Right atrium auricular region (tissue), 2 donors: ENCODE results near the gene KAT7. TPM values are rescaled to one million over a fixed set of nuclear protein-coding genes. Genes with fewer than 3 reads are reported as not detected.

Experiments used
- DNase-seq: peaks from one replicate; pipeline ENCODE4 v3.0.0-alpha.2; 2019; ENCODE audit warnings: low spot score
- H3K27ac ChIP-seq, 2 donors: fragments of 200-600 bp; sonication (generic); 1 replicate in 1 of 2; 2 replicates in 1 of 2; pipeline ENCODE4 v1.5.1; 2016 to 2019
- H3K27me3 ChIP-seq, 2 donors: fragments of 200-600 bp; sonication (generic); one replicate each; pipeline versions ENCODE4 v1.5.1 to v1.6.0; 2017 to 2019
- H3K36me3 ChIP-seq: fragments of 200-600 bp; sonication (generic); one replicate; pipeline ENCODE4 v1.5.1; 2016
- H3K4me1 ChIP-seq, 2 donors: fragments of 200-600 bp; sonication (generic); one replicate each; pipeline versions ENCODE4 v1.5.1 to v1.6.0; 2017 to 2019
- H3K4me3 ChIP-seq, 2 donors: fragments of 200-600 bp; sonication (generic); 1 replicate in 1 of 2; 2 replicates in 1 of 2; pipeline ENCODE4 v1.5.1; 2017 to 2019; ENCODE audit warnings: mild to moderate bottlenecking in 1 of 2, moderate library complexity in 1 of 2
- H3K9me3 ChIP-seq, 2 donors: fragments of 200-600 bp; sonication (generic); one replicate each; pipeline ENCODE4 v1.5.1; 2019
- CTCF ChIP-seq, 2 donors: fragments of 200-600 bp; sonication (generic); IDR thresholded peaks; one replicate each; pipeline ENCODE4 v1.5.1; 2019; ENCODE audit warnings: antibody characterized with exemption in 2 of 2
- total RNA-seq, 2 donors: library from RNA; depleted of rRNA; stranded (reverse); fragments of >200 nt; gene quantifications; one replicate each; pipeline ENCODE4 v1.1.0, GENCODE V29; 2016

The KAT7 gene
- total RNA-seq, 2 donors from 2014 or later: 30.5 to 38.2 TPM

GRCh38 chr17:49745175-49746139, 43.0 kb upstream of the KAT7 start:
- H3K27ac ChIP-seq: no peak overlapping the region
- H3K9me3 ChIP-seq: no peaks in the 10 kb centered on the region
- no peaks in the 10 kb centered on the region for H3K27me3 ChIP-seq
- peaks cover 0 to 44% of the 10 kb centered on the region in 2 donors for H3K4me1 ChIP-seq
- TF ChIP-seq CTCF (IDR thresholded peaks at IDR 0.05): no peak
- no peak overlapping the region for H3K4me3 ChIP-seq
- no peaks in the 10 kb centered on the region for H3K36me3 ChIP-seq
- DNase-seq: no peak

- no peaks in the 10 kb centered on the region for H3K9me3 ChIP-seq
- no peaks in the 10 kb centered on the region for H3K36me3 ChIP-seq
- peaks cover 0 to 30% of the 10 kb centered on the region in 2 donors for H3K4me1 ChIP-seq
- H3K27ac ChIP-seq: no peak overlapping the region
- TF ChIP-seq CTCF (IDR thresholded peaks at IDR 0.05): no peak
- no peaks in the 10 kb centered on the region for H3K27me3 ChIP-seq
- DNase-seq: no peak
- H3K4me3 ChIP-seq: no peak overlapping the region
These were observed 41.5 kb upstream of the KAT7 start for GRCh38 chr17:49746791-49747490.

- Histone ChIP-seq H3K4me3 (no peak overlapping the region), H3K36me3 (no peaks in the 10 kb centered on the region), H3K27me3 (no peaks in the 10 kb centered on the region), H3K27ac (no peak overlapping the region), H3K9me3 (no peaks in the 10 kb centered on the region), H3K4me1 (peaks cover 0 to 30% of the 10 kb centered on the region in 2 donors)
- no peak for DNase-seq
- TF ChIP-seq CTCF (IDR thresholded peaks at IDR 0.05): no peak
These were observed 40.8 kb upstream of the KAT7 start for GRCh38 chr17:49747632-49748031.

- Histone ChIP-seq H3K4me3 (no peak overlapping the region), H3K9me3 (no peaks in the 10 kb centered on the region), H3K36me3 (no peaks in the 10 kb centered on the region), H3K27me3 (no peaks in the 10 kb centered on the region), H3K4me1 (peaks cover 0 to 30% of the 10 kb centered on the region in 2 donors), H3K27ac (no peak overlapping the region)
- TF ChIP-seq CTCF (IDR thresholded peaks at IDR 0.05): no peak
- DNase-seq: no peak
These were observed 40.3 kb upstream of the KAT7 start for GRCh38 chr17:49748223-49748622.

- no peak for TF ChIP-seq CTCF (IDR thresholded peaks at IDR 0.05)
- Histone ChIP-seq H3K9me3 (no peaks in the 10 kb centered on the region), H3K27me3 (no peaks in the 10 kb centered on the region), H3K4me1 (peaks cover 0 to 34% of the 10 kb centered on the region in 2 donors), H3K27ac (no peak overlapping the region), H3K36me3 (no peaks in the 10 kb centered on the region), H3K4me3 (no peak overlapping the region)
- DNase-seq: no peak
These were observed 39.7 kb upstream of the KAT7 start for GRCh38 chr17:49748791-49749190.
